Stomach smooth muscle (tissue), 2 donors: ENCODE results near the gene TM9SF3.
A peak's percentile ranks its signal among the peaks of the same experiment; 100 is the strongest.

Experiments used
- H3K27ac ChIP-seq: one replicate; pipeline ENCODE4 v1.7.0; 2013; ENCODE audit warnings: mild to moderate bottlenecking, low read length, inconsistent platforms
- H3K27me3 ChIP-seq, 2 donors: one replicate each; pipeline ENCODE4 v1.7.0; 2013; ENCODE audit warnings: low read length in 2 of 2; ENCODE audit not compliant: insufficient read depth in 2 of 2, control insufficient read depth in 1 of 2
- H3K36me3 ChIP-seq, 2 donors: one replicate each; pipeline ENCODE4 v1.7.0; 2013; ENCODE audit warnings: low read length in 2 of 2; ENCODE audit not compliant: control insufficient read depth in 2 of 2, insufficient read depth in 2 of 2
- H3K4me1 ChIP-seq: one replicate; pipeline ENCODE4 v1.7.0; 2013; ENCODE audit warnings: low read length; ENCODE audit not compliant: control insufficient read depth, insufficient read depth
- H3K4me3 ChIP-seq, 2 donors: one replicate each; pipeline ENCODE4 v1.7.0; 2013; ENCODE audit warnings: low read length in 2 of 2
- H3K9ac ChIP-seq, 2 donors: one replicate each; pipeline ENCODE4 v1.7.0; 2013; ENCODE audit warnings: low read length in 2 of 2, mild to moderate bottlenecking in 1 of 2
- H3K9me3 ChIP-seq, 2 donors: one replicate each; pipeline ENCODE4 v1.7.0; 2013; ENCODE audit warnings: low read length in 2 of 2; ENCODE audit not compliant: control insufficient read depth in 2 of 2
- donor health status: healthy.
- donor health status: Pancreatic carcinoma.

TM9SF3 gene

GRCh38 chr10:96598846-96599245 is 12.0 kb upstream of the TM9SF3 start:
- Histone ChIP-seq H3K4me1 (no peaks in the 10 kb centered on the region), H3K9me3 (no peaks in the 10 kb centered on the region), H3K27me3 (peaks cover 0 to 4% of the 10 kb centered on the region in 2 donors), H3K27ac (no peak overlapping the region), H3K4me3 (no peak overlapping the region), H3K36me3 (no peaks in the 10 kb centered on the region), H3K9ac (no peak overlapping the region)

GRCh38 chr10:96596422-96597407 is 9.9 kb upstream of the TM9SF3 start:
- Histone ChIP-seq H3K9ac (no peak overlapping the region), H3K36me3 (no peaks in the 10 kb centered on the region), H3K27ac (no peak overlapping the region)

GRCh38 chr10:96595741-96596140 is 8.9 kb upstream of the TM9SF3 start:
- Histone ChIP-seq H3K36me3 (no peaks in the 10 kb centered on the region), H3K27ac (no peak overlapping the region)

More at GRCh38 chr10:96596422-96597407, 9.9 kb upstream of the TM9SF3 start:
- Histone ChIP-seq H3K4me3 (no peak overlapping the region), H3K27me3 (peaks cover 0 to 4% of the 10 kb centered on the region in 2 donors), H3K4me1 (no peaks in the 10 kb centered on the region), H3K9me3 (no peaks in the 10 kb centered on the region)

GRCh38 chr10:96591946-96592345 is 5.1 kb upstream of the TM9SF3 start:
- H3K9ac ChIP-seq, result no peak overlapping the region
- H3K36me3 ChIP-seq, result no peaks in the 10 kb centered on the region
- H3K27ac ChIP-seq, result no peak overlapping the region
- H3K27me3 ChIP-seq, result no peaks in the 10 kb centered on the region
- no peaks in the 10 kb centered on the region for H3K9me3 ChIP-seq
- peaks cover 7% of the 10 kb centered on the region for H3K4me1 ChIP-seq
- no peak overlapping the region for H3K4me3 ChIP-seq

More at GRCh38 chr10:96595741-96596140, 8.9 kb upstream of the TM9SF3 start:
- H3K4me1 ChIP-seq, result no peaks in the 10 kb centered on the region
- peaks cover 0 to 4% of the 10 kb centered on the region in 2 donors for H3K27me3 ChIP-seq
- no peak overlapping the region for H3K9ac ChIP-seq
- no peak overlapping the region for H3K4me3 ChIP-seq
- no peaks in the 10 kb centered on the region for H3K9me3 ChIP-seq

GRCh38 chr10:96588616-96589419 is 2.0 kb upstream of the TM9SF3 start:
- Histone ChIP-seq H3K36me3 (no peaks in the 10 kb centered on the region), H3K4me1 (peaks cover 11% of the 10 kb centered on the region), H3K4me3 (no peak overlapping the region), H3K27me3 (no peaks in the 10 kb centered on the region), H3K9ac (peak overlapping the region in 1 of 2 donors; percentile 98), H3K9me3 (no peaks in the 10 kb centered on the region), H3K27ac (no peak overlapping the region)

- no peaks in the 10 kb centered on the region for H3K27me3 ChIP-seq
- H3K4me1 ChIP-seq, result peaks cover 11% of the 10 kb centered on the region
- H3K27ac ChIP-seq, result peak overlapping the region; percentile 97
- peak overlapping the region; percentile 97 to 98 for H3K9ac ChIP-seq
- no peaks in the 10 kb centered on the region for H3K9me3 ChIP-seq
- no peaks in the 10 kb centered on the region for H3K36me3 ChIP-seq
- peak overlapping the region; percentile 75 to 88 for H3K4me3 ChIP-seq
Measured at GRCh38 chr10:96588060-96588554, 1.3 kb upstream of the TM9SF3 start.

GRCh38 chr10:96587264-96588059 is 650 bp upstream of the TM9SF3 start:
- peak overlapping the region; percentile 97 for H3K27ac ChIP-seq
- no peaks in the 10 kb centered on the region for H3K36me3 ChIP-seq
- H3K9me3 ChIP-seq, result no peaks in the 10 kb centered on the region
- peak overlapping the region; percentile 75 to 88 for H3K4me3 ChIP-seq
- peaks cover 11% of the 10 kb centered on the region for H3K4me1 ChIP-seq
- no peaks in the 10 kb centered on the region for H3K27me3 ChIP-seq
- peak overlapping the region; percentile 97 to 98 for H3K9ac ChIP-seq

GRCh38 chr10:96585736-96586418 is 935 bp downstream of the TM9SF3 start:
- Histone ChIP-seq H3K9ac (peak overlapping the region; percentile 87 to 93), H3K4me1 (peaks cover 11% of the 10 kb centered on the region)

GRCh38 chr10:96584474-96584873 is 2.3 kb downstream of the TM9SF3 start:
- no peak overlapping the region for H3K4me3 ChIP-seq
- no peak overlapping the region for H3K27ac ChIP-seq
- H3K4me1 ChIP-seq, result peaks cover 13% of the 10 kb centered on the region
- H3K9ac ChIP-seq, result no peak overlapping the region
- no peaks in the 10 kb centered on the region for H3K9me3 ChIP-seq
- no peaks in the 10 kb centered on the region for H3K27me3 ChIP-seq
- H3K36me3 ChIP-seq, result no peaks in the 10 kb centered on the region

More at GRCh38 chr10:96585736-96586418, 935 bp downstream of the TM9SF3 start:
- Histone ChIP-seq H3K9me3 (no peaks in the 10 kb centered on the region), H3K4me3 (peak overlapping the region; percentile 88 to 93), H3K27me3 (no peaks in the 10 kb centered on the region), H3K36me3 (no peaks in the 10 kb centered on the region), H3K27ac (peak overlapping the region; percentile 75)
